Activated CD4-positive, alpha-beta T cell treated with anti-CD3 and anti-CD28 coated beads, Interleukin-2, amount 50 U/mL, for 48 hours (primary cell): Measurements from ENCODE around the gene ANO2.
A peak's percentile ranks its signal among the peaks of the same experiment; 100 is the strongest.

Experiments
- DNase-seq, 2 experiments: peaks; one replicate each; pipeline ENCODE4 v3.0.0-alpha.2; 2020

The ANO2 gene

DNA sequence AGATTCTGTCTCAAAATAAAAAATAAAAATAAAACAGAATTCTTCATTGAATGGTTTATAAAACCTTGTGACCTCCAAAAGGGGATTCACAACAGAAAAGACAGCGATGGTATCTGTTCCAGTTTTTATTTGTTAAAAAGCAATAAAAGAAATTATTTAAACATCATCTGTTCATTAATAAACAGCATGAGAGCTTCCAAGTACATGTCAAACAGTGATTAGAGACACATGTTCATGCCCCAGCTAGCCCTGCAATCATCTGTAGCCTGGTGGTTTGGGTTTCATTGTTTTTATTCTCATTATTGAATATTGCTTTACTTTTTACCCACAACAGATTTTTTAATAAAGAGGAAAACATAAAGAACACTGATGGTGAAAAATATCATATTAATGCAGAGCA lies 173.3 kb downstream of the ANO2 start:
- no peak for DNase-seq

DNA sequence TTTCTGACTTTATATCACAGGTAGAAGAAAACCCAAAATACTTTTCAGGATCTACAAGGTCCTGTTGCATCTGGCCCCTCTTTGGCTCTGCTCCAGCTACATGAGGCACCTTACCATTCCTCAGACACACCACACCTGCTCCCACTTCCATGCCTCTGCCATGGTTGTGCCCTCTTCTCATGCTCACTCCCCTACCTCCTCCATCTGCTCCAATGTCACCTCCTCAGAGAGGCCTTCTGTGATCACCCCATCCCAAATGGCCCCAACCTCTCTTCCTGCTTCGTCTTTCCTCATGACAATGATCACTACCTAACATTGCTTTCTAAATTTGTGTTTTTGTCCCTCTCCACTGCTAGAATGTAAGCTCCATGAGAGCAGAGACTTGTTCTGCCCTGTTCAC lies 174.3 kb downstream of the ANO2 start:
- no peak for DNase-seq

DNA sequence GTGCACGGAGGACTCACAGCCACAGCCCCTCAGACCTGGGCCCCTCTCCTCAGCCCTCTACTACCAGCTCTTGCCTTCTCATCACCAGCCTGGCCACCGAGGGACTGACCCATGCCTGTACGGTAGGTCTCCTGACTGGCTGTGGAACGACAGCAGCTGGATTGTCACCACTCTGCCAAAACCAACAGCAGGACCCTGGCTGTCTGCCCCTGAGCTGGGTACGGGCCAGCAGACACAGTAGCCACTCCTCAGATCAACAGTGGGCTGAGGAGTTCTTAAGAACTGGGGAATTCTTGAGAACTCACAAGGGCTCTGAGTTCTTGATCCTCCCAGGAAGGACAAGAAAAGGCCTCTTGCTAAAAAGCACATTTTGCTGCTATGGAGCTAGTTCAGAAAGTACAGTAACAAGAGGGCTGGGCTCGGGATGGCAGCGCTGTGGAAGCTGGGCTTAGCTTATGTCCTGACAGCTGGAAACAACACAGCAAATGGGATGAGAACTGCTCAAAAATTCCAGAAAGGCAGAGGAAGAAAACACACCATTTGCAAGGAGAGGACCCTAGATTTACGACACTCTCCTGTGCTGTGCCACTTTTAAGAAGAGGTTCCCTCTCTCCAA lies 176.4 kb downstream of the ANO2 start:
- no peak for DNase-seq

DNA sequence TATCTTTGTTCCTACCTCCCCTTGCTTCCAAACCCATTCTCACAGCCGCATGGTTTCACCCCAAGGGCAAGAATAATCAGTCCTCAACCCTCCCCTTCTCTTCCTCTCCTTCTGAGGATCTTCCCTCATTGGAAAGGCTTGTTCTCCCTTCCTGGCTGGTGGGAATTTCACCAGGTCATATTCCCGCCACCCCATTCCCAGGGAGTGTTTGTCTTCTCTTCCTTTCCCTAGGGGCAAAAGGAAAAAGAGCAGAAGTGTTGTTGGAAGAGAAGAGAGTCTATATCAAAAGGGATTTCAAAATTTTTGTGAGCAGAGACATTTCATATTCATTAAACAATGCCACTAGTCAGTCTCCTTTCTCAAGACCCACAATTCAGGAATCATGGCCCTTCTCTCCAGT lies 176.9 kb downstream of the ANO2 start:
- DNase-seq = no peak

DNA sequence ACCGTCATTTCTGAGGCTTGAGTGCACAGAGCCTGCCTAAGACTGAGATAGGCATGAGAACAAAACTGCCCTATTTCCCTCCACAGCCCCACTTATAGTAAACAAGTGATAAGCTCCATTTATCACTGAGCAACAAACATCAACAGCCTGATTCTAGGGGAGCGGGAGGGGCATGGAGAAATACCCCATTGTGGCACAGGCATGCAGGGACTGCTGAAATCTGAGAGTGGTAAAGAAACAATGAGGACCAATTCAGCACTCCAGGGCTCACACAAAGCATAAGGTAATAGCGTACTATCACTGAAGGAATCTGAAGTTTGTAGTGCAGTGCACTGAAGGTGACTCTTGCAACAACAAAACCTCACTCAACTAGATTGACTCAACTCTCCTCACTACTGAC lies 186.7 kb downstream of the ANO2 start:
- no peak for DNase-seq

DNA sequence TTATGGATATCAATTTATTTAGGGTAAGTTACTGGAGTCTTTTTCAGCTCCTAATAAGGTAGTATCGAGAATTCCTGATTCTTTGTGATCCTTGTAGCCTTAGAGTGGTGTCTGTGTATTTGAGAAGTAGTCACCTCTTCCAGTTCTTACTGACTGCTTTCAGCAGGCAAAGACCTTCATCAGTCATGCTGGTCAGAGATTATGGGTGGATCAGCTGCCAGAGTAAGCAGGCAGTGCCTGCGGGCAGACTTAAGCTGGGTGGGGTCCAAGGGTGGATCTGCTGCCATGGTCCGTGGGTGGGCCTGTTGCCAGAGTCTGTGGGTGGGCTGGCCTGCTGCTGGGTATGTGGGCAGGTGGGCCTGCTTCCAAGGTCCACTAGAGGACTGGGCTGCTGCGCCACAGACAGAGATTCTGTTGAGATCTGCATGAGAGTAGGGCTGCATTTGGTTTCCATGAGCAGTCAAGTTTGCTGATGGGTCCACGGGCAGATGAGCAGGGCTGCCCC lies 188.7 kb downstream of the ANO2 start:
- no peak for DNase-seq

DNA sequence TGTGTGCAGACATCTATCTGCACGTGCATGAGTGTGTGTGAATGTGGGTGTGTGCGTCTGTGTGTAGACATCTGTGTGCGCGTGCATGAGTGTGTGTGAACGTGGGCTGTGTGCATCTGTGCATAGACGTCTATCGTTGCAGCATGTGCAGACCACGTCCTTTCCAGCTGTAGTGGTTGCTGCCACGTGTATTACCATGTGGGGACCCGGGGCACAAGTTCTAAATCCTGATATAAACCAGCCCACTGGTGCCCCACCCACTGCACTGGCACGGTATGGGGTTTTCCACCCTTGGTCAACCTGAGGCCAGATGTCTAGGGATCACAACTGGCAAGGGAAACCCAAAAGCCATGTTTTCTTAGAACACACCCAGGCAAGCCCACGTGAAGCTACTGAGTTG lies 197.0 kb downstream of the ANO2 start:
- no peak for DNase-seq

DNA sequence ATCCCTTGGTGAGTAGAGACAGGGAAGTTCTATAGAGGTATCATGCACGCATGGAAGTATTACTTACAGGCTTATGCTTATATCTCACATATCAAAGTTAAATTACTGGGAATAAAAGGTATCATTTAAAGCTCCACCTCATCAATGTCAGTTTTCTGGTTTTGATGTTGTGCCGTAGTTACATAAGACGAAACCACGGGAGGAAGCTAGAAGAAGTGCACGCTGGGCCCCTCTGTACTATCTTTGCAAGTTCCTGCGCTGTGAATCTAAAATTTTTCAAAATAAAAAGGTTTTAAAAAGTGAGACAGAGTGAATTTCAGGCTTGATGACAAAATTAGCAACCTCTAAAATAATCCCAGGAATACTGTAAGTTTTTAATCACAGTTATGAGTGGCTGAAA lies 198.1 kb downstream of the ANO2 start:
- DNase-seq = no peak

DNA sequence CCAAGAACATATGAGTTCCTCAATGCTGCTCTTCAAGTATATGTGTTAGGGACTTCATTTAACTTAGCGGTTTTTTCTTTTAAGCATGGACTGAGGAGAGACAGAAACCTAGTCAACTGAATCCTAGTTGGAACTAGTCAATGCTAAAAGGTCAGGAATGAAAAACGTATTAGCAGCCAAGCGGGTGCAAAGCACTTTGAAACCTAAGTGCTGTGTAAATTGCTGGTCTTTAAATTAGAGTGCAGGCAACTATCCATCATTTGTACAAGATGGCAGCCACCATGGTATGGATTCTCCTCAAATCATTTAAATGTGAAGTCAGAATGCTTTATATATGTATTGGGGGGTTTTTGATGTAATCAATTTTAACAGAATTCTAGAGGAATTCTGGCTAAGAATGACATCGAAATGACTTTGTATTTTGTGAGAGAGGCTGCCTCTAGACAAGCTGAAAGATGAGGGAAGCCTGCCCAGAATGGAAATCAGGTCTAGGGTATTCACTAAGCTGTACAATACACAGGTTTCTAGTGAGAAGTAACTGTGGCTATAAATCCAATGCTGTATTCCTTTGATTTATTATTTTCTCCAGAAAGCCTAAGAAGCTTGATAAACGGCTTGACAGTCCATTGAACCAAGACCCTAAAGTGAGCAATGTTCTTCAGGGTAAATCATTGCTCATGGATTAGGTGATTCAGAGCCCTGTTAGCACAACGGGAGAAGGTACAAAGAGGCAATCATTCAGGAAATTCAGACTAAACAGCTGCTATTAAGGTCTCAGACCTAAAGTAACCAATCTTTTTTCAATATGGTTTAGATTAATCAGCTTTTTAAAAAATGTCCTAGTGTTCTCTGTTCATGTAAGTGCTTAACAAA lies 198.8 kb downstream of the ANO2 start:
- DNase-seq = no peak

DNA sequence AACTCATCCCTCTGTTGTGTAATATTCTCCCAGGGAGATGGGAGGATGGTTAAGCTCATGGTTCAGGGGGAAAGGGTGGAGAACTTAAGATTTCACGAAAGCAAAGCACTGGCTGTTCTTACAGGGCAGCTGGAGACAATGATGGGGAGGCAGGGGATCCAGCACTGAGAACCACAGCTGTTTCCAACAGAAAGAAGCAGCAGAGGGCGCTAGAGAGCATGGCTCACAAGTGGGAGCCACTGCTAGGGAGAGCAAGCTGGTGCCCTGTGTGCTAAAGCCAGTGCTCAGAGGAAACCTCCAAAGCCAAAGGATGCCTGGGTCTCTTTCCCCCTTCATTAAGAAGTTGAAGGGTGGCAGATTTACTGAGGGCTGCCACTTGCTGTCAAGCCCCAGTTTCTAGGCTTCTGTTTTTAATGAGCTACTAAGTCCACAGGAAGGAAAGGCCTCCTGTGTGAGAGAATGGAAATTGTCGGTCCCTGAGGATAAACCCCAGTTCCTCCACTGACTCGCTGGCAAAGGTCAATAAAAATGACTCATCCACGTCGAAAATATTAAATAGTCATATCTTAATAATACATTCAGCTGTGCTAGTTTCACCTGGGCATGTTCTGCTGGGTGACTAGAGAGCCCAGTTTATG lies 199.7 kb downstream of the ANO2 start:
- peak; percentile 53 to 68 for DNase-seq

DNA sequence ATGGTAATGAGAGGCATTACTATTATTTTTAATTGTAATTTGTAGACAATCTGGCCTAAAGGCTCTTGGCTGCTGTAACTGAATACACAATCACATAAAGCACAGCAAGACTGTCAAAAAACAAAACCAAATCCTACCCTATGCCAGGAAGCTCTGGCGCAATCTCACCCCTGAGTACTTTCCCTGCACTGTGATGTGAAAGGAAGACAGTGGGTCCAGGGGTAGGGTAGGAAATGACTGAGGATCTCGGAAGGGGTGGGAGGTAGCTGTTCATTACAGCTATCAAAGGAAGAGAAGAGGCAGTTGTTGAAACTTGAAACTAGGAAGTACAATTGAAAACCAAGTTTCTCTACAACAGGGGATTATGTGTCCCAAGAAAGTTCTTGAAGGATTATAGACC lies 202.8 kb downstream of the ANO2 start:
- DNase-seq = no peak

DNA sequence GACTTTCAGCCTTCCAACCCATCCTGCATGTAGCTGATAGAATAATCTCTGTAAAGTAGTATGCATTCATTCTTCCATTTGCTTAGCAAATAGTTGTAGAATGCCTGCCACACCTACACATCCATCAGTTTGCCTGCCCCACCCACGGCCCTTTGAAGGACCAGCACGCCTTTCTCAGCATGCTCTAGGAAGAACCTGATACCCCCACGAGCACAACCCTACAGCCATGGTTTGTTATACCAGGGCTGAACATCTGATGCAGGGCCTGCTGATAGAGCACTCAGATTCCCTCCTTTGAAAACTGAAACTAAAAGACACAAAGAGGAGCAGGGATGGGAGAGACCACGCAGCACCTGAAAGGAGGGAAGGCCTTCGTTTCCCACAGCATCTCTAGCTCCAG lies 205.1 kb downstream of the ANO2 start:
- no peak for DNase-seq

DNA sequence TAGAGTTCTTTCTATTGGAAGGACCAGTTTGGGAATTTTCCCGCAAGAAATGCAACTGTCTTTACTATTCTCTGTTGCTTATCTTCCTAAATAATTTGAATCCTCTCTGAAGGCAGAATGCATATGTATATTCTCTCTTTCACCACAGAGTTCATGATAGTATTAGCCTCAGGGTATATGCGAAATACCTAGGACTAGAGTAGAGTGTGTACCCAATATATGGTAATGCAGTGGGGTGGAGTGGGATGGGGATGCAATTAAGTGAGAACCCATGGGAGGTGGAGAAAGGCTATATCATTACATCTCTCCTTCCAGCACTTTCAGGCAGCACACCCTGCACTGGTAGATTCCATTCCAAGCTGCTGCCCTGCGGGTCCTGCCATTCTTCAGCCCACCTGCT lies 207.3 kb downstream of the ANO2 start:
- no peak for DNase-seq

DNA sequence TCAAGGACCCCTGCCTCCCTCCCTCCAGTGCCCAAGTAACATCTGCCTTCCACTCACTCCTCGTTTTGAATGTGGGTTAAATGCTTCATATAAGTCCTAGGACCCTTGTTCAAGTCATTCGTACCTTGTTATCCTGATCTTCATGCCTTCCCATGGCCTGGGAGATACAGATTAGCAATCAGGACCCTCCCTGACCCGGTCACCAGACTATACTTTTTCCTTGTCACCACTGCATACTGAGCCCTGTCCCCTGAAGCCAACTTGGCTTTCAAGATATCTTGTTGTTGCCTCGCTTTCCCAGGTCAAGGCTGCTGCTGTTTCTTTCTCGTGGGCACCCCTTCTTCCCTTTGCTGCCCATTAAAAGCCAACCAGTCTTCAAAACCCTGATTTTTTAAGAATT lies 208.5 kb downstream of the ANO2 start:
- no peak for DNase-seq

DNA sequence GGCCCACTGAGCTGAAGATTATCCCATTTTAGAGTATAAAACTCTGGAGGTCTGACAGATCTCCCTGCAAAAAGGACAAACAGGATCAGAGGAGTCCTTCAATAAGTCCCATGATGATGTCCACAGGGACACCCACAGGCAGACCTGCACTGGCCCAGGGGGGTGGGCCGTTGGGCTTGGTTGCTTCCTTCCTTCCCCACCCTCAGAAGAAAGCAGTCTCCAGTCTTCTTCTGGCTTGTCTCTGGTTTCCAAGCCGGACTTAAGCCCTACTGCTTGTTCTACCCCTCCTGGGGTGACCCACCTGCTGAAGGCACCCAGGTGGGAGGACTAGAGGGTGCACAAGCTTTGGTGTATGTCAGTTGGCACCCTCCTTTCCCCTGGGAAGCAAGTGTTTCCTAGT lies 209.0 kb downstream of the ANO2 start:
- no peak for DNase-seq

DNA sequence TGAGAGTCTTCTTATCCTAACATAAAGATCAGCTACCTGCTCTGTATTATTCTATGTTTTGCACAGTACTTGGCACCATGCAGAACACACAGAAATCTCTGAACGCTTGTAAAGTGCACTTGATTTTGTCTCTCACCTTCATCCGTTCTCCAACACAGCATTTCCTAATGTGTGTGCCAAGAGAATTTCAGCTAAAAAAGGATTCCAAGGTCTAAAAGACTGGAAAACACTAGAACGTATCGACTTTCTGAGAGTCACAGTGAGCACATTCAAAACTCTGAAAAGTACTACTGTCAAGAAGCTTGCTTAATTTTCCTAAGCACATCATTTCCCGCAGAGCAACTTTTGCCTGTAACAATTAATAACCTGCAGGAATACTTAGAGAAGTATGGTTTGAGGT lies 211.1 kb downstream of the ANO2 start:
- DNase-seq = no peak

DNA sequence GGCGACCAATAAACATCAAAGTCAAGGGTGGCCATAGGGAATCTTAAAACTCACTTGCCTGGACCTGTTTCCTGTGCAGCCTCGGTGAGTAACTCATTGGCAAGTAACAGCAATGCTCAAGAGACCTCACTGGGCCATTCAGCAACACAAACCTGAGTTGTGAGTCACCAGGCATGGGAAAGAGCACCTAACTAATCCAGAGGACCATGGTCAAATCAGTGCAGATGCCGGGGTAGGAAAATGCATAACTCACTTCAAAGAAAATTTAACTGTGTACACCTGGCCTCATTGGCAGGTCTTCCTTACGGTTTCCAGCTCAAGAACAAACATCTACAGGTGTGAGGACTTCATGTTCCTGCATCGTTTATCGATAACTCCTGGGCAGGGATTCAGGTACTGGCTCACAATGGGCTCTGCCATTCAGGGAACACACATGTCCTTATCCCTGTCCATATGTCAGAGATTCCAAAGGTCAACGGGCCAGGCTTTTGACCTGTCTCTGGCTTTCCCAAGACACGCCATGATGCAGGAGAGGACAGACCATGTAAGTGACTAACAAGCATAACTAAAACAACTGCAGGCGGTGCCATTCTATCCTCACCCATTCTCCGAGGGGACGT lies 211.8 kb downstream of the ANO2 start:
- no peak for DNase-seq

DNA sequence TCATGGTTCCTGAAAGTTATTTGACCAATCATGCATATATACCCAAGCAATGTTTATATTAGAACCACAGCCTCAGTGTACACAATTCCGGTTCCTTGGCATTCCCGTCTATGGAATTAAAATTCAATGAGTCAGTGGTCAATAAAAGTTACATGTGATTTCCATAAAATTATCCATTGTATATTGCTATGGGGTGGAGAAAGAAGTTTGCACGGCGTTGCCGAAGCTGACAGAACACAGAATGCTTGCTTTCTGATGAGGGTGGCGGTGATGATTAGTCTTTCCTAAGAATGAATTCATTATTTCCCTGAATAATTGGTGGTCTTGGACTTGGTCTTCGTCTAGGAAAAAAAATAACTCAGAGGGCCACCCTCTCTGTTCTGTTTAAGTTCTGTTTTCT lies 214.1 kb downstream of the ANO2 start:
- DNase-seq = no peak

DNA sequence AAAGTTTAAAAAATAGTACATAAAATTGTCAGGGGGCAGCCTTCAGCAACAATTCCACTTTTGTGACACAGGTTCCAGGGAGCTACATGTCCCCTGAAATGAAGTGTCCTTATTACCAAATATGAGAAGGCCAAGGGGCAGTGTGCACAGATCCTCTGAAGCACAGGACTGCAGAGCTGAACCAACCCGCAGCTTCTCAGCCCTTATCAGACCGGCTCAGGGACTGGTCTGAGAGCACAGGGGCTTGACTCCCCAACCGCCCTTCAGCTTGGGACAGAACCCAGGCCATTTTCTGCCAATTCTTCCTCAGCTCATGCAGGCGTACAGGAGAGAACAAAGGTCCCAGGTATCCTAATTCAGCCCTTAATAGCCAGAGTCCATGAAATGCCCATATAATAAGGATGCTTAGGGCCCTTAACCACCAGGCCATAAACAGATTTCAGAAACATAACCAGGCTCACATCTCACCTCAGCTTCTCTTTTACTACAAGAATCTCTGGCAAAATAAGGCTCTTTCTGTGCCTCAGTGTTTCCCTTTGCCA lies 221.3 kb downstream of the ANO2 start:
- no peak for DNase-seq

DNA sequence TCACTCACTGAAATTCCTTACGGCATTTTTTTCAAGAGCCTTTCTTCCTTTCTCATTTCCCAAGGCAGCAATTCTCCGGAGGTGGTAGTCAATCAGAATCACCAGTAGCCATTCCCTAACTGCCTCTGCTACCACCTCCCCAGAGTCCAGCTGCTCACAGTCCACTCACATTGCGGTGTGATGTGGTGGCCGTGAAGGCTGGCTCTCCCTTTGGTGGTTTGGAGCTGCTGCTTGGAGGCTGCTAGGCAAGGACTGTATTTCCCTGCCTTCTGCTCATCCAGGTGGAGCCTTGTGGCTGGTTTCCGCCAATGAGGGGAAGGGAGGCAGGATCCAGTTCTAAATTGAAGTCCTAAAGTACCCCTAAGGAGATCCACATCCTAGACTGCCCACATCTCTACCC lies 222.0 kb downstream of the ANO2 start:
- DNase-seq = no peak

DNA sequence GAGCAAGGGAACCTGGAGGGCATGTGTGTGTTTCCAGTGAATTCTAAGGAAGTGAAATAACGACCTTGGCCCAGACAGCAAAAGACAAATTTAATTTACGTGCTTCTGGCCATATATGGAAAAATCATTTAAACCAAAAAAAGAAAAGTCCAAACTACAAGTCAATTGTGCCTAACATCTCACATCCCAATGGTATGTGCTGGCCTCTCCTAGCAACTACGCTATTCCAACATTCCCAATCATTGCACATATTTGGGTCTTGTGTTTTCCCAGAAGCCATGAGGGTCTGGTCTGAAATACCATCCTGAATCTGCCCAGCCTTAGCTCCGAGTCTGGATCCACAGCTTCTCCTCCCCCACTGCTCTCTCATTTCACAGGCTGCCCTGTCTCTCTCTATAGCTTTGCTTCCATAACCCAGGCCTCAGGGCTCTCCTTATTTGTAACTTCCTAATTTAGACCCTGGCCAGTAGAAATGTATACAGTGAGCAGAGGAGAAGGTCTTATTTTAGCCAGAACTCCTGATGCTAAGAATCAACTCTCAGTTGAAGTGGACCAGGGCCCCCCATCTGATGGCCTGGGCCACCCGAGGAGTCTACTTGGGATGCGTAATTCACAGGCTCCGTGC lies 224.6 kb downstream of the ANO2 start:
- DNase-seq = no peak

DNA sequence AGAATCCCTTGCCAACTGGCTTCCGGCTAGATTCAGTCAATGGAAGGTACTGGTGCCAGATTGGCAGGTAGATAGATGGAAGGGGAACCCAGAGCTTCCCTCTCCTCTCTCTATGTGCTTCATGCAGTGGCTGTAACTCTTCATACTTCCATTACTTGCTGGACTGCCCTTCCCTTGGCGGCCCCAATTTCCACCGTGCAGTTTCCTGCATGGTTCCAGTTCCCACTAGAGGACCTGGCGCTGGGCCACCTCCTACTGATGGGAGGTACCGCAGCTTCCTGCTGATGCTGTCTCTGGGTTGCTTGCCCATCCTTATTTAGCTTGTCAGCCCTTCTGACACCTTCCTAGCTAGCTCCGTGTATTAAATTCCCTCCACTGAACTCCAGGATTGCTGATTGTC lies 226.4 kb downstream of the ANO2 start:
- DNase-seq = no peak

DNA sequence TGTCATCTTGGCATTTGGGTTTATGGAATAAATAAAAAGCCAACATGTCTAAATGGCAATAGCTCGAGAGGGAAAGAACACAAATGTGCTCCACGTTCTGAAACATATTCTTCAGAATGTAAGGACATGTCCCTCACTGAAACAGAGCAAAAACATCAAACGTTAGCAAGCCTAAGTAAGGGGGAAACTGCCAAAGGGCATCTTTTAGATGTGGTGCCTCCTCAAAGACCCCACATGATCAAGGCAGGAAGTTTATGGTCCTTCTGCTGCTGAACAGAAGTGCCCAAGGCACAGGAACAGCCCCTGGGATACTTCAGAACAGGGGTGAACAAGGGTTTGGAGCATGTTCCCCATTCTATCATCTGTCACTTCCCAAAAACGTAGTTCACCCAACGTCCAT lies 227.0 kb downstream of the ANO2 start:
- no peak for DNase-seq
